Myocyte (in vitro differentiated cells): ENCODE measurements around the gene USF1. TPM values are rescaled to one million over a fixed set of nuclear protein-coding genes. Genes with fewer than 3 reads are reported as not detected.

Experiments used
- DNase-seq: peaks from one replicate; pipeline ENCODE4 v3.0.0-alpha.2; 2012; ENCODE audit warnings: low read depth
- polyA plus RNA-seq: library from polyadenylated mRNA; unstranded; fragments of >200 nt; gene quantifications from one replicate; pipeline ENCODE4 v1.2.1, GENCODE V29; 2012; ENCODE audit warnings: missing spikeins
- total RNA-seq: library from RNA; depleted of rRNA; stranded (reverse); fragments of >200 nt; gene quantifications from 2 replicates; pipeline ENCODE4 v1.2.3, GENCODE V29; 2014

The USF1 gene
- 58.0 and 73.3 TPM in 2 replicates for total RNA-seq
- polyA plus RNA-seq = 51.4 TPM

- DNase-seq = peak; percentile 97
Observed at GRCh38 chr1:161045736-161046604, at the start of gene USF1. Gene USF1, minus strand, starts transcription at chr1:161045977. Its CDS starts 2,702 bp downstream, at chr1:161043275.

GRCh38 chr1:161095230-161095629 is 49.5 kb upstream of the USF1 start:
- DNase-seq = no peak

- DNase-seq = no peak
Observed at GRCh38 chr1:161094481-161094880, 48.7 kb upstream of the USF1 start.

- no peak for DNase-seq
Observed at GRCh38 chr1:161092621-161093028, 46.8 kb upstream of the USF1 start.

- peak; percentile 43 for DNase-seq
Observed at GRCh38 chr1:161091796-161092507, 46.2 kb upstream of the USF1 start.

GRCh38 chr1:161091093-161091492 is 45.3 kb upstream of the USF1 start:
- no peak for DNase-seq

GRCh38 chr1:161090617-161091016 is 44.8 kb upstream of the USF1 start:
- no peak for DNase-seq

- no peak for DNase-seq
Observed at GRCh38 chr1:161089938-161090337, 44.2 kb upstream of the USF1 start.

- DNase-seq = no peak
Observed at GRCh38 chr1:161089251-161089924, 43.6 kb upstream of the USF1 start, which contains the start of gene NECTIN4. Gene NECTIN4, minus strand, starts transcription at chr1:161089558. Its CDS starts 262 bp downstream, at chr1:161089296.

GRCh38 chr1:161088587-161089110 is 42.9 kb upstream of the USF1 start:
- DNase-seq = no peak

GRCh38 chr1:161086457-161086856 is 40.7 kb upstream of the USF1 start:
- DNase-seq = no peak

GRCh38 chr1:161085165-161085564 is 39.4 kb upstream of the USF1 start:
- DNase-seq = no peak

GRCh38 chr1:161084597-161084988 is 38.8 kb upstream of the USF1 start:
- DNase-seq = no peak

GRCh38 chr1:161083748-161084596 is 38.2 kb upstream of the USF1 start:
- DNase-seq = peak; percentile 37

GRCh38 chr1:161082996-161083747 is 37.4 kb upstream of the USF1 start:
- DNase-seq = peak; percentile 90

GRCh38 chr1:161082483-161082882 is 36.7 kb upstream of the USF1 start:
- DNase-seq = no peak

- no peak for DNase-seq
Observed at GRCh38 chr1:161081519-161081918, 35.7 kb upstream of the USF1 start.

- no peak for DNase-seq
Observed at GRCh38 chr1:161080441-161081405, 34.9 kb upstream of the USF1 start.
